ENCODE data around the gene MYO16. TPM values are rescaled to one million over a fixed set of nuclear protein-coding genes. Genes with fewer than 3 reads are reported as not detected.
"Not testable (repeated sequence)": the region's sequence is repeated elsewhere in the genome, so short reads cannot be mapped to it uniquely, and the experiment has no call there.

MYO16 gene
- total and polyA plus RNA-seq, 3 experiments from 2014 or later, result 0.15 to 0.38 TPM; not detected in 1

DNA sequence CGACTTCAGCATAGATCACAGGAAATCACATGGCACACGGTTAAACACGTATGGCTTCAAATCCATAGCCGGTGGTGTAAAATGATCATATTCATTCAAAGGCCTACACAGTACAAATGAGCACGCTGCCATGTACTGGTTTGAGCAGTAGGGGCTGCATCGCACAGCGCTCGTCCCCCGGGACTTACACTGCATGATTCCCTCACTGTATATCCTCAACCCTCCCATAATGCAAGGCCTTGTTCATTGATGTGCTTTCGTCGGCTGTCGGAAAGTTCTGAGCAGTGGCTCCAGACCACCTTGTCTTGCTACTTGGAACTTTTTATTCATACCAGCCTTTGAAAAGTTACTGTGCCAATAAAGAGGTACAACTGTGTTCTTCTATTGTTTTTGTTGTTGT is 578.2 kb downstream of the MYO16 start:
- Mint-ChIP-seq H3K36me3 (no peaks in the 10 kb centered on the region), H3K4me3 (no peak overlapping the region), H3K4me1 (peaks cover 0 to 3% (median 0%) of the 10 kb centered on the region in 3 donors), H3K9me3 (peaks cover 0 to 3% (median 0%) of the 10 kb centered on the region in 5 donors), H3K27ac (no peak overlapping the region), H3K27me3 (no peaks in the 10 kb centered on the region)
- H3K36me3 ChIP-seq (ENCODE audit: insufficient read depth, low read length), result no peaks in the 10 kb centered on the region
- no peak overlapping the region for H3K4me3 ChIP-seq (ENCODE audit: low read length)
- no peaks in the 10 kb centered on the region for H3K27me3 ChIP-seq (ENCODE audit: insufficient read depth, low read length, poor library complexity, severe bottlenecking)
- CTCF ChIA-PET, result no interaction called here
- H3K27ac ChIP-seq (ENCODE audit: low read depth, low read length), result no peak overlapping the region
- POLR2A ChIA-PET, result no interaction called here
- DNase-seq, result no peak
- no peaks in the 10 kb centered on the region for H3K4me1 ChIP-seq (ENCODE audit: insufficient read depth, low read length)
- H3K9me3 ChIP-seq (ENCODE audit: low read length), result no peaks in the 10 kb centered on the region

- CTCF ChIA-PET, result no interaction called here
- Mint-ChIP-seq H3K9me3 (peaks cover 0 to 3% (median 0%) of the 10 kb centered on the region in 5 donors), H3K36me3 (no peaks in the 10 kb centered on the region), H3K27me3 (no peaks in the 10 kb centered on the region), H3K4me3 (no peak overlapping the region), H3K27ac (no peak overlapping the region), H3K4me1 (no peaks in the 10 kb centered on the region)
- Histone ChIP-seq H3K9me3 (ENCODE audit: low read length) (no peaks in the 10 kb centered on the region), H3K27me3 (ENCODE audit: insufficient read depth, low read length, poor library complexity, severe bottlenecking) (no peaks in the 10 kb centered on the region), H3K36me3 (ENCODE audit: insufficient read depth, low read length) (no peaks in the 10 kb centered on the region), H3K27ac (ENCODE audit: low read depth, low read length) (no peak overlapping the region), H3K4me3 (ENCODE audit: low read length) (no peak overlapping the region), H3K4me1 (ENCODE audit: insufficient read depth, low read length) (no peaks in the 10 kb centered on the region)
- POLR2A ChIA-PET, result no interaction called here
- no peak for DNase-seq
Measured at GRCh38 chr13:109208522-109208921, 579.1 kb downstream of the MYO16 start.

DNA sequence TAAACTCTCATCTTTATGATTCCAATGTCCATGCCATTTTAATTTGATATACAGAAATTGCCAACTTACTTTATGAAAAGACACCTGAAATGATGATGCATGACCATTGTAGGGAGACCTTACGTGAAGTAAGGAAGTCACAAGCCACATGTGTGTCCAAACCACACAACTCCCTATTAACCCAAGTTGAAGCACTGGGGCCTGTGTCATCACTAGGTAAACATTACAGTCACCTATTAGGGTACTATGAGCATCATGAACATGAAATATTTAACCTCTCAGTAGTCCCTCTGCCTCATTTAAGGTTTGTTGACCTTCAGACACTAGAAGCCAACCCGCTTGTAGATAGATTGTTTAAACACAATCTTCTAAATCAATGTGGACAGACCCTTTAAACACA is 580.1 kb downstream of the MYO16 start:
- H3K27ac ChIP-seq (ENCODE audit: low read depth, low read length), result no peak overlapping the region
- H3K4me1 ChIP-seq (ENCODE audit: insufficient read depth, low read length), result no peaks in the 10 kb centered on the region
- DNase-seq, result no peak
- Mint-ChIP-seq H3K27me3 (no peaks in the 10 kb centered on the region), H3K4me3 (no peak overlapping the region), H3K9me3 (peaks cover 0 to 2% (median 0%) of the 10 kb centered on the region in 5 donors), H3K36me3 (no peaks in the 10 kb centered on the region), H3K4me1 (no peaks in the 10 kb centered on the region), H3K27ac (no peak overlapping the region)
- CTCF ChIA-PET, result no interaction called here
- no peaks in the 10 kb centered on the region for H3K9me3 ChIP-seq (ENCODE audit: low read length)
- H3K36me3 ChIP-seq (ENCODE audit: insufficient read depth, low read length), result no peaks in the 10 kb centered on the region
- POLR2A ChIA-PET, result no interaction called here
- H3K4me3 ChIP-seq (ENCODE audit: low read length), result no peak overlapping the region
- H3K27me3 ChIP-seq (ENCODE audit: insufficient read depth, low read length, poor library complexity, severe bottlenecking), result no peaks in the 10 kb centered on the region

DNA sequence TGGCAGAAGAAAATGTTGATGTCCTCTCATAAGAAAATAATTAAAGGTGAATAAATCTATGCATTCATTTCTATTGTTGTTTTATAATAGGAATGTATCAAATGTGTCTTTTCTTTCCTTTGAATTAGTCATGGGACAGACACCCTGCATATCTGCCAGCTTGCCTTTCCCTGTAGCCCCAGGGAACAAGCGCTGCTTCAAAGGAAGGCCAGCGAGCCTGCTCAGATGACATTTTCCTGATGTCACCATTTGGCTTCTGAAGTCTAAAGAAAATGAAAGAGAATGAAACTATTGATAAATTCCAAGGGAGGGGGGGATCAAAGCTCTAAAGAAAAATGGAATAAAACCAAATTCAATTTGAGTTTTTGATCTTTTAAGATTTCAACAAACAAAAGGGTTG is 582.2 kb downstream of the MYO16 start:
- Mint-ChIP-seq H3K4me3 (no peak overlapping the region), H3K27ac (no peak overlapping the region), H3K27me3 (no peaks in the 10 kb centered on the region), H3K9me3 (peaks cover 0 to 2% (median 0%) of the 10 kb centered on the region in 5 donors), H3K4me1 (no peaks in the 10 kb centered on the region), H3K36me3 (no peaks in the 10 kb centered on the region)
- POLR2A ChIA-PET, result no interaction called here
- Histone ChIP-seq H3K27ac (ENCODE audit: low read depth, low read length) (no peak overlapping the region), H3K36me3 (ENCODE audit: insufficient read depth, low read length) (no peaks in the 10 kb centered on the region), H3K4me3 (ENCODE audit: low read length) (no peak overlapping the region), H3K9me3 (ENCODE audit: low read length) (no peaks in the 10 kb centered on the region), H3K27me3 (ENCODE audit: insufficient read depth, low read length, poor library complexity, severe bottlenecking) (no peaks in the 10 kb centered on the region), H3K4me1 (ENCODE audit: insufficient read depth, low read length) (no peaks in the 10 kb centered on the region)
- CTCF ChIA-PET, result no interaction called here
- no peak for DNase-seq

GRCh38 chr13:109212650-109213049 is 583.2 kb downstream of the MYO16 start:
- Histone ChIP-seq H3K4me1 (ENCODE audit: insufficient read depth, low read length) (no peaks in the 10 kb centered on the region), H3K4me3 (ENCODE audit: low read length) (no peak overlapping the region), H3K27me3 (ENCODE audit: insufficient read depth, low read length, poor library complexity, severe bottlenecking) (no peaks in the 10 kb centered on the region), H3K9me3 (ENCODE audit: low read length) (no peaks in the 10 kb centered on the region), H3K36me3 (ENCODE audit: insufficient read depth, low read length) (no peaks in the 10 kb centered on the region), H3K27ac (ENCODE audit: low read depth, low read length) (no peak overlapping the region)
- no peak for DNase-seq
- H3K4me3 Mint-ChIP-seq, result no peak overlapping the region
- H3K4me1 Mint-ChIP-seq, result no peaks in the 10 kb centered on the region
- CTCF ChIA-PET, result no interaction called here
- POLR2A ChIA-PET, result no interaction called here
- H3K9me3 Mint-ChIP-seq, result peaks cover 0 to 2% (median 0%) of the 10 kb centered on the region in 5 donors
- no peak overlapping the region for H3K27ac Mint-ChIP-seq
- no peaks in the 10 kb centered on the region for H3K36me3 Mint-ChIP-seq
- H3K27me3 Mint-ChIP-seq, result no peaks in the 10 kb centered on the region

GRCh38 chr13:109213714-109214113 is 584.3 kb downstream of the MYO16 start:
- Mint-ChIP-seq H3K9me3 (peaks cover 0 to 2% (median 0%) of the 10 kb centered on the region in 5 donors), H3K4me3 (no peak overlapping the region), H3K27ac (no peak overlapping the region), H3K27me3 (no peaks in the 10 kb centered on the region), H3K36me3 (no peaks in the 10 kb centered on the region), H3K4me1 (no peaks in the 10 kb centered on the region)
- no peak overlapping the region for H3K4me3 ChIP-seq (ENCODE audit: low read length)
- H3K9me3 ChIP-seq (ENCODE audit: low read length), result no peaks in the 10 kb centered on the region
- ChIA-PET CTCF (no interaction called here), POLR2A (no interaction called here)
- H3K27ac ChIP-seq (ENCODE audit: low read depth, low read length), result no peak overlapping the region
- no peak for DNase-seq
- no peaks in the 10 kb centered on the region for H3K4me1 ChIP-seq (ENCODE audit: insufficient read depth, low read length)
- H3K27me3 ChIP-seq (ENCODE audit: insufficient read depth, low read length, poor library complexity, severe bottlenecking), result no peaks in the 10 kb centered on the region
- H3K36me3 ChIP-seq (ENCODE audit: insufficient read depth, low read length), result no peaks in the 10 kb centered on the region

- H3K27ac Mint-ChIP-seq, result no peak overlapping the region
- ChIA-PET POLR2A (no interaction called here), CTCF (no interaction called here)
- no peak overlapping the region for H3K4me3 ChIP-seq (ENCODE audit: low read length)
- no peaks in the 10 kb centered on the region for H3K4me1 Mint-ChIP-seq
- H3K27ac ChIP-seq (ENCODE audit: low read depth, low read length), result no peak overlapping the region
- no peaks in the 10 kb centered on the region for H3K36me3 ChIP-seq (ENCODE audit: insufficient read depth, low read length)
- H3K9me3 Mint-ChIP-seq, result peaks cover 0 to 2% (median 0%) of the 10 kb centered on the region in 5 donors
- H3K27me3 ChIP-seq (ENCODE audit: insufficient read depth, low read length, poor library complexity, severe bottlenecking), result no peaks in the 10 kb centered on the region
- no peak overlapping the region for H3K4me3 Mint-ChIP-seq
- H3K27me3 Mint-ChIP-seq, result no peaks in the 10 kb centered on the region
- no peaks in the 10 kb centered on the region for H3K36me3 Mint-ChIP-seq
- no peak for DNase-seq
- H3K9me3 ChIP-seq (ENCODE audit: low read length), result no peaks in the 10 kb centered on the region
- no peaks in the 10 kb centered on the region for H3K4me1 ChIP-seq (ENCODE audit: insufficient read depth, low read length)
Measured at GRCh38 chr13:109214393-109214792, 585.0 kb downstream of the MYO16 start.

DNA sequence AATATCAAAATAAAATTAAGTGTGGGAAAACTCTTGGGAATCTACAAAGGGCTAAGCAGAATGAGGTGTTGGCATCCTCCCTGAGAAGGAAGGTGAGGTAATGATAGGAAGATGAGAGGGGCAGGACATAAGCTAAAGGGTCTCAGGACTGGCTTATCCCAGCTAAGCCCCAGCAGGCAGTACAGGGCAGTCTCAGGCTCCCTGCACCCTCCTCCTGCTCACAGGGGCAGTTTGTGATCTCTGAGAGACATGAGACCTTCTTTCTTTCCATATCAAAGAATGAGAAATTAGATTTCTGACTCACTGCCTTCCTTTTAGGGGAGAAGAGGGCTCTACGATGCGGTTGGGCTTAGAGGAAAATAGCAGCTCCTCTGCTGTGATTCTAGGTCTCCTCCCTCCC is 586.0 kb downstream of the MYO16 start:
- Mint-ChIP-seq H3K27ac (no peak overlapping the region), H3K4me1 (no peaks in the 10 kb centered on the region), H3K9me3 (peaks cover 0 to 2% (median 0%) of the 10 kb centered on the region in 5 donors), H3K4me3 (no peak overlapping the region), H3K36me3 (no peaks in the 10 kb centered on the region), H3K27me3 (no peaks in the 10 kb centered on the region)
- no peak overlapping the region for H3K27ac ChIP-seq (ENCODE audit: low read depth, low read length)
- no peaks in the 10 kb centered on the region for H3K36me3 ChIP-seq (ENCODE audit: insufficient read depth, low read length)
- H3K9me3 ChIP-seq (ENCODE audit: low read length), result no peaks in the 10 kb centered on the region
- ChIA-PET CTCF (no interaction called here), POLR2A (no interaction called here)
- DNase-seq, result no peak
- H3K4me1 ChIP-seq (ENCODE audit: insufficient read depth, low read length), result no peaks in the 10 kb centered on the region
- no peaks in the 10 kb centered on the region for H3K27me3 ChIP-seq (ENCODE audit: insufficient read depth, low read length, poor library complexity, severe bottlenecking)
- H3K4me3 ChIP-seq (ENCODE audit: low read length), result no peak overlapping the region

DNA sequence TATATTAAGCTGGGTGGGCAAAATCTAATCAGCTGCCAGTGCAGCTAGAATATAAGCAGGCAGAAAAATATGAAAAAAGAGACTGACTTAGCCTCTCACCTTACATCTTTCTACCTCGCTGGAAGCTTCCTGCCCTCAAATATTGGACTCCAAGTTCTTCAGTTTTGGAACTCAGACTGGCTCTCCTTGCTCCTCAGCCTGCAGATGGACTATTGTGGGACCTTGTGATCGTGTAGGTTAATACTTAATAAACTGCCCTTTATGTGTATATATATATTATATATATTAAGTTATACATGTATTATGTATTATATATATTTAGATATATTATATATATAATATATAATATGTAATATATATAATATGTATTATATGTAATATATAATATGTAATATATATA is 588.1 kb downstream of the MYO16 start:
- H3K27ac ChIP-seq (ENCODE audit: low read depth, low read length); H3K9me3 ChIP-seq (ENCODE audit: low read length); H3K27me3 Mint-ChIP-seq; H3K4me3 Mint-ChIP-seq; DNase-seq; H3K9me3 Mint-ChIP-seq; H3K36me3 Mint-ChIP-seq; POLR2A ChIA-PET; H3K27me3 ChIP-seq (ENCODE audit: insufficient read depth, low read length, poor library complexity, severe bottlenecking); H3K36me3 ChIP-seq (ENCODE audit: insufficient read depth, low read length); H3K4me3 ChIP-seq (ENCODE audit: low read length); H3K4me1 ChIP-seq (ENCODE audit: insufficient read depth, low read length); H3K4me1 Mint-ChIP-seq; H3K27ac Mint-ChIP-seq; CTCF ChIA-PET: not testable (repeated sequence)

Measured in CD8-positive, alpha-beta memory T cell (primary cell).